ENCODE measurements around the gene RIMS4. TPM values are rescaled to one million over a fixed set of nuclear protein-coding genes. Genes with fewer than 3 reads are reported as not detected.
A peak's percentile ranks its signal among the peaks of the same experiment; 100 is the strongest.

The RIMS4 gene
- polyA plus RNA-seq, 3 donors, result not detected

GRCh38 chr20:44736170-44737021 is 74.0 kb downstream of the RIMS4 start:
- 0% methylated on average over 2 of the region's 6 CpGs for WGBS (ENCODE audit: insufficient coverage)
- no peaks in the 10 kb centered on the region for H3K79me2 ChIP-seq (ENCODE audit: insufficient read depth, low read length)
- H3K36me3 Mint-ChIP-seq, result no peaks in the 10 kb centered on the region
- peaks cover 7 to 17% (median 13%) of the 10 kb centered on the region in 7 donors for H3K9me3 Mint-ChIP-seq
- H4K20me1 ChIP-seq (ENCODE audit: insufficient read depth, low read length), result no peaks in the 10 kb centered on the region
- peaks cover 1 to 6% (median 5%) of the 10 kb centered on the region in 3 donors for H3K27me3 Mint-ChIP-seq (ENCODE audit: low read depth in 3 of 3)
- H3K4me1 ChIP-seq (ENCODE audit: control insufficient read depth in 1 of 2, insufficient read depth in 2 of 2, low read length in 2 of 2), result no peaks in the 10 kb centered on the region
- H3K27ac Mint-ChIP-seq, result peak overlapping the region; percentile 85 to 96 (median 93)
- intact Hi-C loops (cut with micrococcal nuclease), result loop anchor here (10.0 kb wide), 1 partner anchor 522 kb away; the partner anchor contains the start of gene OSER1 (in 2 of the 2)
- H3K27me3 ChIP-seq (ENCODE audit: control insufficient read depth in 2 of 2, insufficient read depth in 2 of 2, low read length in 2 of 2), result no peaks in the 10 kb centered on the region
- H3K27ac ChIP-seq (ENCODE audit: low read depth in 1 of 2, low read length in 2 of 2), result peak overlapping the region in 1 of 2 donors; percentile 73
- peaks cover 0 to 4% of the 10 kb centered on the region in 2 donors for H3K9me3 ChIP-seq (replicated peaks in 1 of 2; ENCODE audit: control insufficient read depth in 1 of 2, insufficient read depth in 1 of 2, low read length in 2 of 2)
- no peaks in the 10 kb centered on the region for H3K36me3 ChIP-seq (replicated peaks in 1 of 2; ENCODE audit: control insufficient read depth in 1 of 2, insufficient read depth in 2 of 2, low read length in 2 of 2)
- no peak overlapping the region for H3K9ac ChIP-seq (ENCODE audit: insufficient read depth, low read length, poor library complexity, severe bottlenecking)
- H2AFZ ChIP-seq (ENCODE audit: insufficient read depth, low read depth, low read length, poor library complexity, severe bottlenecking), result peak overlapping the region; percentile 82
- peaks cover 8% of the 10 kb centered on the region for H3K4me1 Mint-ChIP-seq
- TF ChIP-seq, protein P1, sequence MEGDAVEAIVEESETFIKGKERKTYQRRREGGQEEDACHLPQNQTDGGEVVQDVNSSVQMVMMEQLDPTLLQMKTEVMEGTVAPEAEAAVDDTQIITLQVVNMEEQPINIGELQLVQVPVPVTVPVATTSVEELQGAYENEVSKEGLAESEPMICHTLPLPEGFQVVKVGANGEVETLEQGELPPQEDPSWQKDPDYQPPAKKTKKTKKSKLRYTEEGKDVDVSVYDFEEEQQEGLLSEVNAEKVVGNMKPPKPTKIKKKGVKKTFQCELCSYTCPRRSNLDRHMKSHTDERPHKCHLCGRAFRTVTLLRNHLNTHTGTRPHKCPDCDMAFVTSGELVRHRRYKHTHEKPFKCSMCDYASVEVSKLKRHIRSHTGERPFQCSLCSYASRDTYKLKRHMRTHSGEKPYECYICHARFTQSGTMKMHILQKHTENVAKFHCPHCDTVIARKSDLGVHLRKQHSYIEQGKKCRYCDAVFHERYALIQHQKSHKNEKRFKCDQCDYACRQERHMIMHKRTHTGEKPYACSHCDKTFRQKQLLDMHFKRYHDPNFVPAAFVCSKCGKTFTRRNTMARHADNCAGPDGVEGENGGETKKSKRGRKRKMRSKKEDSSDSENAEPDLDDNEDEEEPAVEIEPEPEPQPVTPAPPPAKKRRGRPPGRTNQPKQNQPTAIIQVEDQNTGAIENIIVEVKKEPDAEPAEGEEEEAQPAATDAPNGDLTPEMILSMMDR (IDR thresholded peaks at IDR 0.05), result no peak
- H3K4me3 Mint-ChIP-seq, result peak overlapping the region; percentile 74 to 88
- peak overlapping the region; percentile 64 for H3K4me2 ChIP-seq (replicated peaks; ENCODE audit: extremely low read depth, low read length, poor library complexity, severe bottlenecking)
- peak overlapping the region; percentile 6 to 58 (median 26) for H3K4me3 ChIP-seq (replicated peaks in 1 of 3; ENCODE audit: low read depth in 2 of 3, low read length in 3 of 3)
- peak; percentile 74 to 89 (median 88) for DNase-seq

GRCh38 chr20:44735816-44736169 is 74.6 kb downstream of the RIMS4 start:
- Mint-ChIP-seq H3K27ac (peak overlapping the region; percentile 85 to 96 (median 93)), H3K4me1 (peaks cover 8% of the 10 kb centered on the region), H3K9me3 (peaks cover 7 to 17% (median 13%) of the 10 kb centered on the region in 7 donors), H3K4me3 (peak overlapping the region; percentile 74 to 88), H3K36me3 (no peaks in the 10 kb centered on the region), H3K27me3 (ENCODE audit: low read depth in 3 of 3) (peaks cover 1 to 6% (median 3%) of the 10 kb centered on the region in 3 donors)
- Histone ChIP-seq H3K9ac (ENCODE audit: insufficient read depth, low read length, poor library complexity, severe bottlenecking) (no peak overlapping the region), H3K4me2 (replicated peaks; ENCODE audit: extremely low read depth, low read length, poor library complexity, severe bottlenecking) (peak overlapping the region; percentile 64), H3K36me3 (replicated peaks in 1 of 2; ENCODE audit: control insufficient read depth in 1 of 2, insufficient read depth in 2 of 2, low read length in 2 of 2) (no peaks in the 10 kb centered on the region), H3K4me3 (replicated peaks in 1 of 3; ENCODE audit: low read depth in 2 of 3, low read length in 3 of 3) (peak overlapping the region; percentile 6 to 58 (median 26)), H3K27ac (ENCODE audit: low read depth in 1 of 2, low read length in 2 of 2) (peak overlapping the region in 1 of 2 donors; percentile 73), H3K9me3 (replicated peaks in 1 of 2; ENCODE audit: control insufficient read depth in 1 of 2, insufficient read depth in 1 of 2, low read length in 2 of 2) (peaks cover 0 to 4% of the 10 kb centered on the region in 2 donors), H3K27me3 (ENCODE audit: control insufficient read depth in 2 of 2, insufficient read depth in 2 of 2, low read length in 2 of 2) (no peaks in the 10 kb centered on the region), H2AFZ (ENCODE audit: insufficient read depth, low read depth, low read length, poor library complexity, severe bottlenecking) (peak overlapping the region; percentile 82), H3K4me1 (ENCODE audit: control insufficient read depth in 1 of 2, insufficient read depth in 2 of 2, low read length in 2 of 2) (no peaks in the 10 kb centered on the region), H4K20me1 (ENCODE audit: insufficient read depth, low read length) (no peaks in the 10 kb centered on the region), H3K79me2 (ENCODE audit: insufficient read depth, low read length) (no peaks in the 10 kb centered on the region)
- intact Hi-C loops (cut with micrococcal nuclease), result loop anchor here (10.0 kb wide), 1 partner anchor 521 kb away; the partner anchor contains the start of gene OSER1 (in 2 of the 2)
- DNase-seq, result no peak
- WGBS (ENCODE audit: insufficient coverage), result 93% methylated on average over 3 of the region's 4 CpGs
- TF ChIP-seq, protein P1 (IDR thresholded peaks at IDR 0.05), result no peak

Measured in CD14-positive monocyte (primary cell).